ENCODE data around the gene PTGIS. TPM values are rescaled to one million over a fixed set of nuclear protein-coding genes. Genes with fewer than 3 reads are reported as not detected.

Gene PTGIS
- polyA plus RNA-seq, 2 of the 4 experiments (the other 2 are of a cell fraction), result 0.03 to 0.04 TPM

DNA sequence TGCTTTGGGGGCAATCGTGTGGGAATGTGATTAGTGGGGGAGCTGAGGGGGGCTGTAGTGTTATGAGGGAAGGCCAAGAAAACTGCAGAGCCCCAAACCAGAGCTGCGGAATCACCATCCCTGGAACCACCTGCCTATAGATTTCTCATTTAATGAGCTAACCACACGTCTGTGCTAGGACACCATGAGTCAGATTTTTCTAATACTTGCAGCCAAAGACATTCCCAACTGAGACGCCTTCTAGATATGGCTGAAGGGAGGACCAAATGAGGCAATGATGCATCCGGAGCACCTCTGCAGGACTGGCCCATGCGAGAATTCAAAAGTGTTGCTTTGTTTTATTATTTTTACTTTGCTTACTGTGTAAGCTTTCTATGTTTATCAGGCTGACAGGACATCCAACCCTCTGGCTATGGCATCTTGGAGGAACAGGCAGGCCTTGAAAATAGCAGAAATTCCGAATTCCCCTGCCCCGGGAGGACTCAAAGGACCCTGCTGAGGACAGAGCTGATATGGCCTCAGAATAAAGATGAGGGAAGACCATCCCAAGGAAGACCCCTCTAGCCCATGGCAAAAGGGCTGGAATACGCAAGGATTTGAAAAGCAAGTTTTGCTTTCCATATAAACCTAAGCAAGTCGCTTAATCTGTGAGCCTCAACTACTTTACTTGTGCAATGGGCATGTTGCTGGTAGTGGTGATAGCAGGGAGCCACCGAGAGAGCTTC lies 3.1 kb upstream of the PTGIS start:
- no peak overlapping the region for H3K27ac ChIP-seq
- no peak overlapping the region for H3K4me3 ChIP-seq
- H3K4me2 ChIP-seq, result no peak overlapping the region
- peaks cover 12% of the 10 kb centered on the region for H3K4me1 ChIP-seq
- WGBS (ENCODE audit: missing lambda C conversion rate), result 74% methylated on average over 11 of the region's 11 CpGs
- no peak for ATAC-seq
- ChIA-PET CTCF (interaction anchor here (1.0 to 1.9 kb wide), 9 partner anchors 8 to 501 kb away, joined by 3 to 7 read pairs (median 4); no protein-coding TSS in a partner anchor), POLR2A (no interaction called here)
- no peak for FAIRE-seq
- no peak for DNase-seq (ENCODE audit: low read depth in 1 of 2, low spot score in 1 of 2)
- H3K9me3 ChIP-seq, result no peaks in the 10 kb centered on the region
- TF ChIP-seq POLR2AphosphoS2 (conservative IDR thresholded peaks at IDR 0.05; ENCODE audit: low read length), result no peak
- TF ChIP-seq, protein P1, sequence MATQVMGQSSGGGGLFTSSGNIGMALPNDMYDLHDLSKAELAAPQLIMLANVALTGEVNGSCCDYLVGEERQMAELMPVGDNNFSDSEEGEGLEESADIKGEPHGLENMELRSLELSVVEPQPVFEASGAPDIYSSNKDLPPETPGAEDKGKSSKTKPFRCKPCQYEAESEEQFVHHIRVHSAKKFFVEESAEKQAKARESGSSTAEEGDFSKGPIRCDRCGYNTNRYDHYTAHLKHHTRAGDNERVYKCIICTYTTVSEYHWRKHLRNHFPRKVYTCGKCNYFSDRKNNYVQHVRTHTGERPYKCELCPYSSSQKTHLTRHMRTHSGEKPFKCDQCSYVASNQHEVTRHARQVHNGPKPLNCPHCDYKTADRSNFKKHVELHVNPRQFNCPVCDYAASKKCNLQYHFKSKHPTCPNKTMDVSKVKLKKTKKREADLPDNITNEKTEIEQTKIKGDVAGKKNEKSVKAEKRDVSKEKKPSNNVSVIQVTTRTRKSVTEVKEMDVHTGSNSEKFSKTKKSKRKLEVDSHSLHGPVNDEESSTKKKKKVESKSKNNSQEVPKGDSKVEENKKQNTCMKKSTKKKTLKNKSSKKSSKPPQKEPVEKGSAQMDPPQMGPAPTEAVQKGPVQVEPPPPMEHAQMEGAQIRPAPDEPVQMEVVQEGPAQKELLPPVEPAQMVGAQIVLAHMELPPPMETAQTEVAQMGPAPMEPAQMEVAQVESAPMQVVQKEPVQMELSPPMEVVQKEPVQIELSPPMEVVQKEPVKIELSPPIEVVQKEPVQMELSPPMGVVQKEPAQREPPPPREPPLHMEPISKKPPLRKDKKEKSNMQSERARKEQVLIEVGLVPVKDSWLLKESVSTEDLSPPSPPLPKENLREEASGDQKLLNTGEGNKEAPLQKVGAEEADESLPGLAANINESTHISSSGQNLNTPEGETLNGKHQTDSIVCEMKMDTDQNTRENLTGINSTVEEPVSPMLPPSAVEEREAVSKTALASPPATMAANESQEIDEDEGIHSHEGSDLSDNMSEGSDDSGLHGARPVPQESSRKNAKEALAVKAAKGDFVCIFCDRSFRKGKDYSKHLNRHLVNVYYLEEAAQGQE (IDR thresholded peaks at IDR 0.05), result no peak
- TF ChIP-seq HDAC2 (IDR thresholded peaks at IDR 0.05), result no peak
- TF ChIP-seq RCOR1 (IDR thresholded peaks at IDR 0.05; ENCODE audit: low read depth, low read length), result no peak
- TF ChIP-seq RFX5 (IDR thresholded peaks at IDR 0.05), result no peak
- no peak for TF ChIP-seq FOSB (CRISPR knock-in tag; IDR thresholded peaks at IDR 0.05)
- TF ChIP-seq ZNF302 (CRISPR knock-in tag; IDR thresholded peaks at IDR 0.05), result no peak
- TF ChIP-seq HOXB5 (CRISPR knock-in tag; IDR thresholded peaks at IDR 0.05), result no peak
- TF ChIP-seq, protein P2, sequence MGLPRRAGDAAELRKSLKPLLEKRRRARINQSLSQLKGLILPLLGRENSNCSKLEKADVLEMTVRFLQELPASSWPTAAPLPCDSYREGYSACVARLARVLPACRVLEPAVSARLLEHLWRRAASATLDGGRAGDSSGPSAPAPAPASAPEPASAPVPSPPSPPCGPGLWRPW (IDR thresholded peaks at IDR 0.05), result no peak
- TF ChIP-seq, protein P3, sequence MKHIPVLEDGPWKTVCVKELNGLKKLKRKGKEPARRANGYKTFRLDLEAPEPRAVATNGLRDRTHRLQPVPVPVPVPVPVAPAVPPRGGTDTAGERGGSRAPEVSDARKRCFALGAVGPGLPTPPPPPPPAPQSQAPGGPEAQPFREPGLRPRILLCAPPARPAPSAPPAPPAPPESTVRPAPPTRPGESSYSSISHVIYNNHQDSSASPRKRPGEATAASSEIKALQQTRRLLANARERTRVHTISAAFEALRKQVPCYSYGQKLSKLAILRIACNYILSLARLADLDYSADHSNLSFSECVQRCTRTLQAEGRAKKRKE (CRISPR knock-in tag; IDR thresholded peaks at IDR 0.05; ENCODE audit: low read depth), result no peak
- no peak for TF ChIP-seq CBX2 (IDR thresholded peaks at IDR 0.05; ENCODE audit: borderline replicate concordance, low read depth)
- TF ChIP-seq, protein P4, sequence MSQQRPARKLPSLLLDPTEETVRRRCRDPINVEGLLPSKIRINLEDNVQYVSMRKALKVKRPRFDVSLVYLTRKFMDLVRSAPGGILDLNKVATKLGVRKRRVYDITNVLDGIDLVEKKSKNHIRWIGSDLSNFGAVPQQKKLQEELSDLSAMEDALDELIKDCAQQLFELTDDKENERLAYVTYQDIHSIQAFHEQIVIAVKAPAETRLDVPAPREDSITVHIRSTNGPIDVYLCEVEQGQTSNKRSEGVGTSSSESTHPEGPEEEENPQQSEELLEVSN (IDR thresholded peaks at IDR 0.05; ENCODE audit: borderline replicate concordance, low read depth), result no peak
- no peak for TF ChIP-seq CEBPB (IDR thresholded peaks at IDR 0.05)
- TF ChIP-seq, protein P5, sequence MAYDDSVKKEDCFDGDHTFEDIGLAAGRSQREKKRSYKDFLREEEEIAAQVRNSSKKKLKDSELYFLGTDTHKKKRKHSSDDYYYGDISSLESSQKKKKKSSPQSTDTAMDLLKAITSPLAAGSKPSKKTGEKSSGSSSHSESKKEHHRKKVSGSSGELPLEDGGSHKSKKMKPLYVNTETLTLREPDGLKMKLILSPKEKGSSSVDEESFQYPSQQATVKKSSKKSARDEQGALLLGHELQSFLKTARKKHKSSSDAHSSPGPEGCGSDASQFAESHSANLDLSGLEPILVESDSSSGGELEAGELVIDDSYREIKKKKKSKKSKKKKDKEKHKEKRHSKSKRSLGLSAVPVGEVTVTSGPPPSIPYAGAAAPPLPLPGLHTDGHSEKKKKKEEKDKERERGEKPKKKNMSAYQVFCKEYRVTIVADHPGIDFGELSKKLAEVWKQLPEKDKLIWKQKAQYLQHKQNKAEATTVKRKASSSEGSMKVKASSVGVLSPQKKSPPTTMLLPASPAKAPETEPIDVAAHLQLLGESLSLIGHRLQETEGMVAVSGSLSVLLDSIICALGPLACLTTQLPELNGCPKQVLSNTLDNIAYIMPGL (CRISPR knock-in tag; IDR thresholded peaks at IDR 0.05; ENCODE audit: borderline replicate concordance), result no peak
- TF ChIP-seq, protein P6, sequence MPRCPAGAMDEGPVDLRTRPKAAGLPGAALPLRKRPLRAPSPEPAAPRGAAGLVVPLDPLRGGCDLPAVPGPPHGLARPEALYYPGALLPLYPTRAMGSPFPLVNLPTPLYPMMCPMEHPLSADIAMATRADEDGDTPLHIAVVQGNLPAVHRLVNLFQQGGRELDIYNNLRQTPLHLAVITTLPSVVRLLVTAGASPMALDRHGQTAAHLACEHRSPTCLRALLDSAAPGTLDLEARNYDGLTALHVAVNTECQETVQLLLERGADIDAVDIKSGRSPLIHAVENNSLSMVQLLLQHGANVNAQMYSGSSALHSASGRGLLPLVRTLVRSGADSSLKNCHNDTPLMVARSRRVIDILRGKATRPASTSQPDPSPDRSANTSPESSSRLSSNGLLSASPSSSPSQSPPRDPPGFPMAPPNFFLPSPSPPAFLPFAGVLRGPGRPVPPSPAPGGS (IDR thresholded peaks at IDR 0.05), result no peak
